ENCODE results near the gene ZNF385B. TPM values are rescaled to one million over a fixed set of nuclear protein-coding genes. Genes with fewer than 3 reads are reported as not detected.

The ZNF385B gene
- polyA plus RNA-seq, 1 of the 3 experiments (the other 2 are of a cell fraction): 0.16 TPM

DNA sequence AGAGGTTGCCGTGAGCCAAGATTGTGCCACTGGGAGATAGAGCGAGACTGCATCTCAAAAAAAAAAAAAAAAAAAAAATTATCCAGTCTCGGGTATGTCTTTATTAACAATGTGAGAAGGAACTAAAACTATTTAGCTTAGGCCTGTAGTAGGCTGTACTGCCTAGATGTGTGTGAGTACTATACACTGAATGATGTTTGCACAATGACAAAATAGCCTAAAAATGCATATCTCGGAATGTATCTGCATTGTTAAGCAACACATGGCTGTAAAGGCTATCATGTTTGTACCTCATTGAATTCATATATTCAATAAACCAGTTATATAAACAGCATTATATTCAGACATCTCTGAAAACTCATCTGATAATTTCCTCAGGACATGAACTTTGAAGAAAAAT is 405.6 kb downstream of the ZNF385B start (continued):
- TF ChIP-seq GATA2 (CRISPR knock-in tag; IDR thresholded peaks at IDR 0.05) (no peak), MAX (IDR thresholded peaks at IDR 0.05; ENCODE audit: low read depth) (no peak)

GRCh38 chr2:179455172-179455524 is 406.3 kb downstream of the ZNF385B start:
- peak overlapping the region in 1 of 2 experiments; percentile 80; a peak in 2 of 4 replicates for H3K27ac ChIP-seq (ENCODE audit: low read depth in 2 of 2, low read length in 1 of 2)
- H2AFZ ChIP-seq (ENCODE audit: low read depth): peak overlapping the region; percentile 37; the same call in 1 of the 2 replicates
- no peaks in the 10 kb centered on the region for H4K20me1 ChIP-seq (ENCODE audit: insufficient read depth)
- no peaks in the 10 kb centered on the region for H3K27me3 ChIP-seq (ENCODE audit: insufficient read depth)
- no peaks in the 10 kb centered on the region for H3K9me3 ChIP-seq
- TF ChIP-seq YY1 (IDR thresholded peaks at IDR 0.05; ENCODE audit: low read depth) (0 out of 2 replicates have a peak, but pooled peaks have one; percentile 8), RXRA (IDR thresholded peaks at IDR 0.05; ENCODE audit: borderline replicate concordance, low read depth) (no peak), PBX3 (IDR thresholded peaks at IDR 0.05) (0 out of 2 replicates have a peak, but pooled peaks have one; percentile 0)
- no peak overlapping the region for H3K4me3 ChIP-seq (ENCODE audit: low read depth in 2 of 2, low read length in 1 of 2)
- H3K9ac ChIP-seq: no peak overlapping the region
- no peaks in the 10 kb centered on the region for H3K79me2 ChIP-seq (ENCODE audit: insufficient read depth)
- DNase-seq: no peak
- 64% methylated on average over 4 of the region's 4 CpGs for WGBS (ENCODE audit: low lambda C conversion rate)
- H3K4me2 ChIP-seq: peak overlapping the region; percentile 40
- ChIA-PET CTCF (no interaction called here), POLR2A (no interaction called here)
- H3K9me2 ChIP-seq: no peaks in the 10 kb centered on the region
- H3F3A ChIP-seq (replicated peaks; ENCODE audit: insufficient read depth): peaks cover 36% of the 10 kb centered on the region
- H3K36me3 ChIP-seq (replicated peaks in 1 of 2; ENCODE audit: control insufficient read depth in 1 of 2, insufficient read depth in 2 of 2, low read length in 1 of 2): no peaks in the 10 kb centered on the region
- peaks cover 0 to 11% of the 10 kb centered on the region in 2 experiments; a peak in 1 of 4 replicates for H3K4me1 ChIP-seq (ENCODE audit: control insufficient read depth in 1 of 2, insufficient read depth in 2 of 2, low read depth in 1 of 2, low read length in 1 of 2)

- Histone ChIP-seq H3K9ac (no peak overlapping the region), H3K4me3 (ENCODE audit: low read depth in 2 of 2, low read length in 1 of 2) (no peak overlapping the region), H4K20me1 (ENCODE audit: insufficient read depth) (no peaks in the 10 kb centered on the region), H3K79me2 (ENCODE audit: insufficient read depth) (no peaks in the 10 kb centered on the region), H3K27ac (ENCODE audit: low read depth in 2 of 2, low read length in 1 of 2) (peak overlapping the region in 1 of 2 experiments; percentile 80; a peak in 3 of 4 replicates), H3F3A (replicated peaks; ENCODE audit: insufficient read depth) (peaks cover 31% of the 10 kb centered on the region), H3K9me2 (no peaks in the 10 kb centered on the region), H3K36me3 (replicated peaks in 1 of 2; ENCODE audit: control insufficient read depth in 1 of 2, insufficient read depth in 2 of 2, low read length in 1 of 2) (no peaks in the 10 kb centered on the region), H3K27me3 (ENCODE audit: insufficient read depth) (no peaks in the 10 kb centered on the region), H2AFZ (ENCODE audit: low read depth) (peak overlapping the region; percentile 37; the same call in 1 of the 2 replicates), H3K4me1 (ENCODE audit: control insufficient read depth in 1 of 2, insufficient read depth in 2 of 2, low read depth in 1 of 2, low read length in 1 of 2) (peaks cover 0 to 11% of the 10 kb centered on the region in 2 experiments; a peak in 1 of 4 replicates), H3K4me2 (peak overlapping the region; percentile 40), H3K9me3 (no peaks in the 10 kb centered on the region)
- no peak for DNase-seq
- CTCF ChIA-PET: interaction anchor here (0.7 kb wide), 1 partner anchor 14 kb away, joined by 4 read pairs; no protein-coding TSS in a partner anchor
- POLR2A ChIA-PET: no interaction called here
- TF ChIP-seq SMC3 (IDR thresholded peaks at IDR 0.05; ENCODE audit: low read depth, low read length) (no peak), RFX5 (IDR thresholded peaks at IDR 0.05; ENCODE audit: low read length) (no peak), MXI1 (IDR thresholded peaks at IDR 0.05; ENCODE audit: low read depth, low read length) (no peak), FOXM1 (IDR thresholded peaks at IDR 0.05; ENCODE audit: low read depth) (peak; percentile 35; the same call in 1 of the 2 replicates), FOSL2 (IDR thresholded peaks at IDR 0.05; ENCODE audit: borderline replicate concordance, low read depth) (peak; percentile 90), GATA2 (CRISPR knock-in tag; IDR thresholded peaks at IDR 0.05) (no peak), MEF2A (IDR thresholded peaks at IDR 0.05; ENCODE audit: borderline replicate concordance, low read depth) (peak; percentile 67), ELF1 (IDR thresholded peaks at IDR 0.05) (no peak), PBX3 (IDR thresholded peaks at IDR 0.05) (peak; percentile 45; the same call in 1 of the 2 replicates), NRF1 (IDR thresholded peaks at IDR 0.05; ENCODE audit: low read depth, low read length) (no peak), RXRA (IDR thresholded peaks at IDR 0.05; ENCODE audit: borderline replicate concordance, low read depth) (peak; percentile 44; the same call in 1 of the 2 replicates), RAD21 (IDR thresholded peaks at IDR 0.05; ENCODE audit: low read length) (no peak), TAF1 (IDR thresholded peaks at IDR 0.05; ENCODE audit: borderline replicate concordance, low read depth, low read length) (no peak), POLR2AphosphoS5 (IDR thresholded peaks at IDR 0.05; ENCODE audit: low read depth, low read length) (peak; percentile 41; the same call in 1 of the 2 replicates), EP300 (IDR thresholded peaks at IDR 0.05; ENCODE audit: borderline replicate concordance in 1 of 2, low read depth in 1 of 2, low read length in 1 of 2) (peak in 1 of 2 experiments; percentile 56; a peak in 1 of 4 replicates), MAX (IDR thresholded peaks at IDR 0.05; ENCODE audit: low read depth) (no peak), GABPA (IDR thresholded peaks at IDR 0.05; ENCODE audit: low read depth) (no peak), TCF12 (IDR thresholded peaks at IDR 0.05) (peak; percentile 58; the same call in 1 of the 2 replicates), TEAD4 (IDR thresholded peaks at IDR 0.05; ENCODE audit: borderline replicate concordance, insufficient read depth) (peak; percentile 60; the same call in 1 of the 2 replicates)
- TF ChIP-seq, protein P1, sequence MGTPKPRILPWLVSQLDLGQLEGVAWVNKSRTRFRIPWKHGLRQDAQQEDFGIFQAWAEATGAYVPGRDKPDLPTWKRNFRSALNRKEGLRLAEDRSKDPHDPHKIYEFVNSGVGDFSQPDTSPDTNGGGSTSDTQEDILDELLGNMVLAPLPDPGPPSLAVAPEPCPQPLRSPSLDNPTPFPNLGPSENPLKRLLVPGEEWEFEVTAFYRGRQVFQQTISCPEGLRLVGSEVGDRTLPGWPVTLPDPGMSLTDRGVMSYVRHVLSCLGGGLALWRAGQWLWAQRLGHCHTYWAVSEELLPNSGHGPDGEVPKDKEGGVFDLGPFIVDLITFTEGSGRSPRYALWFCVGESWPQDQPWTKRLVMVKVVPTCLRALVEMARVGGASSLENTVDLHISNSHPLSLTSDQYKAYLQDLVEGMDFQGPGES (IDR thresholded peaks at IDR 0.05; ENCODE audit: low read depth, low read length): no peak
These were observed 406.8 kb downstream of the ZNF385B start for GRCh38 chr2:179454443-179455171.
